Calu3 (cell line): ENCODE results near the gene STAMBP. TPM values are rescaled to one million over a fixed set of nuclear protein-coding genes. Genes with fewer than 3 reads are reported as not detected.

ENCODE experiments used
- BruUV-seq: library from RNA; stranded (reverse); fragments of 400-500 nt; replicated peaks from 2 replicates; lab custom pipeline; 2021; lab: Mats Ljungman, UMichigan
- CTCF ChIA-PET: fragments of 300-600 bp; sonication (Branson Sonifier 250); formaldehyde crosslinking; loops from one replicate; lab custom pipeline; 2022; ENCODE audit warnings: antibody characterized with exemption; lab: Charles Lee
- DNase-seq: peaks from one replicate; pipeline ENCODE4 v3.0.0; 2022
- H3K27ac Mint-ChIP-seq: one replicate; pipeline ENCODE4 v1.8.0; 2022; ENCODE audit warnings: mixed read lengths; ENCODE audit not compliant: unreplicated experiment
- H3K27me3 Mint-ChIP-seq: one replicate; pipeline ENCODE4 v1.8.0; 2022; ENCODE audit warnings: mixed read lengths; ENCODE audit not compliant: unreplicated experiment
- H3K36me3 Mint-ChIP-seq: one replicate; pipeline ENCODE4 v1.8.0; 2022; ENCODE audit warnings: mild to moderate bottlenecking, moderate library complexity, mixed read lengths; ENCODE audit not compliant: insufficient read depth, unreplicated experiment
- H3K4me1 Mint-ChIP-seq: one replicate; pipeline ENCODE4 v1.8.0; 2022; ENCODE audit warnings: mild to moderate bottlenecking, low read depth, mixed read lengths; ENCODE audit not compliant: unreplicated experiment
- H3K4me3 Mint-ChIP-seq: one replicate; pipeline ENCODE4 v1.8.0; 2022; ENCODE audit warnings: mild to moderate bottlenecking, low read depth, moderate library complexity, mixed read lengths; ENCODE audit not compliant: unreplicated experiment
- H3K9me3 Mint-ChIP-seq: one replicate; pipeline ENCODE4 v1.8.0; 2022; ENCODE audit warnings: low read depth, mixed read lengths; ENCODE audit not compliant: unreplicated experiment
- CTCF ChIP-seq: fragments of 200-600 bp; IDR thresholded peaks from one replicate; pipeline ENCODE4 v1.8.0; 2022; ENCODE audit warnings: antibody characterized with exemption; ENCODE audit not compliant: unreplicated experiment
- intact Hi-C: fragments of 100-400 bp; cut with micrococcal nuclease; formaldehyde crosslinking; loops from one replicate; pipeline ENCODE4 v1.10.0; 2022; ENCODE audit not compliant: unreplicated experiment
- total RNA-seq: library from RNA; stranded (reverse); gene quantifications from 2 replicates; pipeline ENCODE4 v1.2.3, GENCODE V29; 2022

The STAMBP gene
- total RNA-seq, 1 experiment from 2014 or later, result 51.9 TPM

DNA sequence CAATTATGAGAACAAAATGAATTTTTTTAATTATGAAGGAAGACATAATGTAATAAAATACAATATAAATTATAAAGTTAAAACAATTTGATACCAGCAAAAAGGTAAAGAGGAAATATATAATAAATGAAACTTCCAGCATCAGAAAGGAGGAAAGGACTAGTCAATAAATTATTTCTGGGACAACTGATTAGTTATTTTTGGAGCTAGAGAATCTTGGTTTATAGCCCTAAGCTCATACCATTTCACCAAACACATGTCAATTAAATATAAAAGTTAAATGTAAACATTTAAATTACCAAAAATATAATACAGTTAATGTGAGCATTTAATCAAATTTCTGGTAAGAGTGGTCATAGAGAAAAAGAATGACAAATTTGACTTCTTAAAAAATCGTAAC lies 76.2 kb downstream of the STAMBP start:
- Mint-ChIP-seq H3K27ac (no peak overlapping the region), H3K9me3 (no peaks in the 10 kb centered on the region), H3K36me3 (no peaks in the 10 kb centered on the region), H3K4me1 (no peaks in the 10 kb centered on the region), H3K27me3 (peaks cover 23% of the 10 kb centered on the region), H3K4me3 (no peak overlapping the region)
- no peak for DNase-seq
- no peak for TF ChIP-seq CTCF
- BruUV-seq, result no TSS peak
- CTCF ChIA-PET, result no interaction called here
- intact Hi-C loops, result no loop called here

DNA sequence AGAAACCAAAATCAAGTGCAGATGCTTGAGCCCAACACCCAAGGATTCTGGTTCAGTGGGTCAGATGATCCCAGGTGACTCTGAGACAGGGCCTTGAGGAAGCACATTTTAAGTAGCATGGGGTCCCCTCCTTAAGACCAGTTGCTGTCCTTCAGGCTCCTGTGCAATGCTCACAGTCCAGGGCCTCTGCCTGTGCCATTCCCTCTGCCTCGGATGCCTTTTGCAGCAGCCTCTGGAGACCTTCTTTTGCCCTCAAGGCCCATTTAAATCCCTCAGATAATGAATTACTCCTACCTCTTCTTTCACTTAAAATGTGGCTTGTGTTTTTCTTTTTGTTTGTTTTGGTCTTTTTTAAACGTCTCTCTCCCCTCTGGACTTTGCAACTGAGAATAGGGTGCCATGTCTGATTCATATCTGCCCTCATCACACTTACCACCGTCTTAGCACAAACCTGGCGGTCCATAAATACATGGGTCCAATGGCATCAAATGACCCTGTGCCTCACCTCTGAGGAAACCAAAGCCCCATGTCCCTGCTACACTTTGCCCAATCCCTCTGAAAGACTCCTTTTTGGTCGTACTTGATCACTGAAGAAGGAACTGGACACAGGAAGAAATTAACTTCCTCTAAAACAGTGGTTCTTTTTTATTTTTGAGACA lies 78.2 kb downstream of the STAMBP start:
- Mint-ChIP-seq H3K36me3 (no peaks in the 10 kb centered on the region), H3K27me3 (peaks cover 14% of the 10 kb centered on the region), H3K4me1 (no peaks in the 10 kb centered on the region), H3K9me3 (no peaks in the 10 kb centered on the region), H3K27ac (no peak overlapping the region), H3K4me3 (no peak overlapping the region)
- CTCF ChIA-PET, result interaction anchor here (1.8 kb wide), 1 partner anchor 244 kb away, joined by 11 read pairs; no protein-coding TSS in a partner anchor
- intact Hi-C loops, result no loop called here
- no peak for TF ChIP-seq CTCF
- DNase-seq, result no peak
- no TSS peak for BruUV-seq

- CTCF ChIA-PET, result interaction anchor here (0.7 to 1.8 kb wide), 4 partner anchors 13 to 243 kb away, joined by 3 to 11 read pairs (median 4); no protein-coding TSS in a partner anchor
Measured at GRCh38 chr2:73907840-73908452, 79.2 kb downstream of the STAMBP start.

More at GRCh38 chr2:73907840-73908452, 79.2 kb downstream of the STAMBP start:
- intact Hi-C loops, result no loop called here
- Mint-ChIP-seq H3K4me3 (no peak overlapping the region), H3K27ac (no peak overlapping the region), H3K4me1 (no peaks in the 10 kb centered on the region), H3K27me3 (peaks cover 4% of the 10 kb centered on the region), H3K36me3 (no peaks in the 10 kb centered on the region), H3K9me3 (no peaks in the 10 kb centered on the region)
- BruUV-seq, result no TSS peak
- peak; percentile 28 for DNase-seq
- TF ChIP-seq CTCF, result no peak
